Umbilical cord (tissue), 2 donors: ENCODE data around the gene POLR1A. TPM values are rescaled to one million over a fixed set of nuclear protein-coding genes. Genes with fewer than 3 reads are reported as not detected.
A peak's percentile ranks its signal among the peaks of the same experiment; 100 is the strongest.
"Not testable (repeated sequence)": the region's sequence is repeated elsewhere in the genome, so short reads cannot be mapped to it uniquely, and the experiment has no call there.

Experiments used
- DNase-seq: peaks from one replicate; pipeline ENCODE4 v3.0.0-alpha.2; 2015; ENCODE audit warnings: low spot score
- total RNA-seq: library from RNA; depleted of rRNA; stranded (reverse); fragments of >200 nt; gene quantifications from one replicate; pipeline ENCODE4 v1.2.3, GENCODE V29; 2014; ENCODE audit warnings: low replicate concordance; ENCODE audit not compliant: insufficient read depth

POLR1A gene
- total RNA-seq, 1 donor from 2014 or later = 7.0 TPM

- peak; percentile 90 for DNase-seq
Observed at GRCh38 chr2:85999061-85999831, 106.4 kb downstream of the POLR1A start.

- DNase-seq = peak; percentile 77
Observed at GRCh38 chr2:85998071-85998991, 107.4 kb downstream of the POLR1A start.

- peak; percentile 83 for DNase-seq
Observed at GRCh38 chr2:85997017-85997970, 108.4 kb downstream of the POLR1A start.

DNA sequence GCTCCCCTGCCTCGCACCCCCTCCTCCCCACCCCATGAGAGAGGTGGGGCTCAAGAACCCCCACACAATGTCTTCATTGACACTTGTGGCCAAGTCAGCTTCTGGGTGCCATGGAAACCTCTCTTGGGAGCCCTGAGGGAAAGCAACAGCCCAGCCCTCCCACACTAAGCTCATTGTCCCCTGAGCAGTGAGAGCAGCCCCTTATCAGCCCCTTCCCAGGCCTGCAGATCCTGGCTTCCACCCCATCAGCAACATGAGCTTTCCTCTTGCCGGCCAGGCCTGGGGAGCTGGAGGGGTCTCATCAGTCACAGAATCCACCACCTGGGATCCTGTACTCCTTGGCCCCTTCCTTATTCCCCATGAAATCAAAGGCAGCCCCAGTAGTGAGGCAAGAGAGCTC is 109.1 kb downstream of the POLR1A start:
- no peak for DNase-seq

DNA sequence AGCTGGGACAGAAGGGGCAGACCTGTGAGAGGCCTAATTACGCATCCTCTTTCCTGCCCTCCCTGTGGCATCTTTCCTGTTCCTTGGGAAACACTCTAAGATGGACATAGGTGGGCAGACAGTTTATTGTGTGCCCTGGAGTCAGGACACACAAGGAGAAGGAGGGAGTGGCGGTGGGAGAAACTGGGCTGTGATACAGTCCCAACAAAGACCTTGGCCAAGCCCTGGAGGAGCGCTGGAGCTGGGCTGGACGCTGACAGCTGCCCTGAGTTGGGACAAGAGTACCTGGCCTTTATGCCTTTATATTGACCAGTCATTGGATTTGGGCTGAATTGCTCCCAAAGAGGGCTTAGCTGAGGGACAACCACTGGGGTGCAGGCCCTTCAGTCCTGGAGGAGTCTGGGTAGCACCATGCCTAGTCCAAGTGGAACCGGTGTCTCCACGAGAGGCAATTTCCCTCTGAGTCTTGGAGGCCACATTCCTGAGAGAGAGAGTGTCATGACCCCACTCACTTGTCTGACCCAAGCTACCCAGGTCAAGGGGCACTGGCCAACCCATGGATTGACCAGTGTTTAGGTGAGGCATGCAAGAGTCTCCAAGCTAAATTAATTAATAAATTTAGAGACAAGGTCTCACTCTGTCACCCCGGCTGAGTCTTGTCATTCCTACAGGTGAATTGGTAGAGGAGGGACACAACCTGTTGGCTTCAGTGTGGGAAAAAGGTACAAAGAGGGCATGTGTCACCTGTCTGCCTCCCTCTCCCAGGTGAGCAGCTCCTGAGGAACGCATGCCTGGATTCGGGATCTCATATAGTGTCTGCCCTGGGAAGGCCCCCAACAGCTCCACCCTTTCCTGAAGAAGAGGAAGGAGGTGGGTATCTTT is 109.8 kb downstream of the POLR1A start:
- no peak for DNase-seq

GRCh38 chr2:85994897-85995647 is 110.6 kb downstream of the POLR1A start:
- no peak for DNase-seq

GRCh38 chr2:85994421-85994777 is 111.3 kb downstream of the POLR1A start:
- DNase-seq = no peak

DNA sequence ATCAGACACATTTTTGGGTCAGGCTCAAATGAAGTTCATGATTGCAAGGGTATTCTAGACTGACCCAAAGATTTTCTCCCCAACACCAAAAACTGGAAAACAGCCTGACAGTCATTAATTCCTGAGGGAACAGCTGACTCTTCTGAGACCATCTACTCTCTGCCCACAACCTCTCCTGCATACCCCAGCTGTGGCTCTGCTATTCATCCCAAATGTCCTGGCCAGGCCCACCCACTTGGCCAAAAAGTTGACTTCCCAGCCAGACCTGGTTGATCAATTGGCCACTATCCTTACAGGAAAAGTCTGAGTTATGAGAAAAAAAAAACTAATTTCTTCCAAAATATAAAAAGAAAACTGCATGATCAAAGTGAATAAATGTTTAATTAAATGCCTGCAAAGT is 113.1 kb downstream of the POLR1A start:
- no peak for DNase-seq

DNA sequence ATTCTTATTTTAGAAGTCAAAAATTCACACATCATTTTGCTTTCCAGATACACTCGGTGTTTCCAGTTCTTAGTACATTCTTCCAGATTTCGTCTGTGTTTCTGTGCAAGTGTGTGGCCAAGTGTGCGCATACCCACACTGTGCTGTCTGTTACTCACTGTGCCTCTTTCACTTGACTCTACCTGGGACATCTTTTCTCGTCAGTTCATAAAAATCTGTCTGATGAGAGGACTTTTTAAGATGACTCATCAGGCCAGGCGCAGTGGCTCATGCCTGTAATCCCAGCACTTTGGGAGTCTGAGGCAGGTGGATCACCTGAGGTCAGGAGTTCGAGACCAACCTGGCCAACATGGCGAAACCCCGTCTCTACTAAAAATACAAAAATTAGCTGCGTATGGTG is 113.6 kb downstream of the POLR1A start:
- not testable (repeated sequence) for DNase-seq

GRCh38 chr2:85990084-85990483 is 115.6 kb downstream of the POLR1A start:
- DNase-seq = no peak

GRCh38 chr2:85989288-85989865 is 116.3 kb downstream of the POLR1A start:
- no peak for DNase-seq

DNA sequence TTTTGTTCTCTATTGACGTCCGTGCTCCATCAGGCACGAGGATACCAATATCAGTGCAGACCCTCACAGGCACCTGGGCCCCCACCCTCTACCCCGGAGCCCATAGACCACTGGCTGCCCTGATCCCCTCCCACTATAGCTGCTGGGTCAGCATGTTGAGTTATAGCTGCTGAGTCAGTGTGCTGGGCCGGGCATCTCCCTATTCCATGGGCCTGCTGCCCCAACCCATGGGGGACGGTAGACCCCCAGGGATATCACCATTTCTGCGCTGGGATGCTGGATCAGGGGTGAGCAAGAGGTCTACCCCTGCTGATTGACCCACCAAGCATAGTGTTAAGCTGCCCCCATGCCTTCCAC is 116.8 kb downstream of the POLR1A start:
- DNase-seq = no peak

- peak; percentile 82 for DNase-seq
Observed at GRCh38 chr2:85988175-85988913, 117.3 kb downstream of the POLR1A start.

DNA sequence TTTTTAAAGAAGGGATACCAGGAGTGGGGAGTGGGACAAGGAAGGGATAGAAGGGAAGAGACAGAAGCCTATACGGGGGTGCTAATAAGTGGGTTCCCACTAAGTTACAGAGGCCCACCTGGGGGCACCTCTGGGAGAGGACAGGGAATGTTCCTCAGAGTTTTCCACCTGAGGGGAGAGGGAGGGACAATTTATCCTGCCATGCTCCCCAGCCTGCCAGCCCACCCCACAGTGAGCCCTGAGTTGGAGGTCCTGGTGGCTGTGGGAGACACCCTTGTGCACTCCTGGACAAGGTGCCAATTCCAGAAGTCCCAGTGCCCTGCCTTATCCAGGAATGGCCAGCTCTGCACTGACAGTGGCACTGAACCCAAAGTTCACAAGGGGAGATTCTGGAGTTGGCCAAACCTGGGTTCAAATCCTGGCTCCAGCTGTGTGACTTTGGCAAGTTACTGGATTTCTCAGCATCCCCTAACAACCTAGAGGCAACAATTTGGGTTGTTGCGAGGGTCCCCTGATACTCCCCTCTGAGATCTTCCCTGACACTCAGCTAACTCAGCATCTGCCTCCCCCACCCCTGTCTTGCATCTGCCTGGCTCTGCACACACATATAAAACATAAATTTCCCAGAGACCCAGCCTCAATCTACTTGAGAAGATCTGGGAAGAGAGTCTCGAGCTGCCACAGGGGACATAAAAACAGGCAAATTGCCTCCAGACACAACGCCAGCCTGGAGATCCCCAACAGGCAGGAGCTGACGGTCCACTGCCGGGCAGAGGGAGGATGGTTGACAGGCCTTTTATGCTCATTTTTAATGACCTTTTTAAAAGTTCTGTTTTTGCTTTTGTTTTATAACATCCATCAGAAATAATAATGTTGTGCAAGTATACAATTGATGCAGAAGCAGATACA is 118.2 kb downstream of the POLR1A start:
- DNase-seq = peak; percentile 42

DNA sequence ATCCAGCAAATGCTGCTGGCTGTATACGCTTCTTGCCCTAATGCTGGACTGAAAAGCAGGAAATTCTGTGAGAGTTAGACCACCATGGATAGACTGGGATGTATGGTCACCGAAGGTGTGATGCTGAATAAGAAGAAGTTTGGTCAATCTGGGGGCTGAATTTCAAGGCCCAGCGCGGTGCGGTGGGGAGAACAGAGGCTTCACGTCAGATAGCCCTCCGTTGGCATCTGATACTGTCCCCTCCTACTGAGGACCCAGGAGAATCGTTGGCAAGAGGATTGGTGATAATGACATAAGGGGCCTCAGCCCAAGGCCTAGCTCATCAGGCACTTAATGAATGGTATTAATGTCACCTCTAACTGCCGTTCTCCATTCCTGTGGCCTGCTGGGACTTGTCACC is 119.6 kb downstream of the POLR1A start:
- DNase-seq = no peak

GRCh38 chr2:85984788-85985187 is 120.9 kb downstream of the POLR1A start:
- DNase-seq = no peak

DNA sequence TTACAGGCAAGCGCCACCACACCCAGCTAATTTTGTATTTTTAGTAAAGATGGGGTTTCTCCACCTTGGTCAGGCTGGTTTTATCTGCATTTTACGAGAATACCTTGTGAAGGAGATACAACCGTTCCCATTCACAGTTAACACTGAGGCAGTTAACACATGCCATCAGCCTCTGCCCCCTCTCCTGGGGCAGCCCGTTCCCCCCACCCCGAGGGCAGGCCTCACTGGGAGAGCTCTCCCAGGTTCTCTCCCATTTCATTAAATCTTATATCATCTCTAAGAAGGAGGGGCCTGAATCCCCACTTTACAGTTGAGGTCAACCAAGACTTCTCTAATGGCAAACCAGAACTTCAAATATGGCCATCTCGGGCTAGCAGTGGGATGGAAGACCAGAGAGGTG is 121.9 kb downstream of the POLR1A start:
- DNase-seq = no peak
